OCI-LY1 (cell line): ENCODE data around the gene TPSD1.

Source experiments
- CTCF ChIP-seq: fragments of 200-600 bp; sonication (generic), shearing (Covaris generic); IDR thresholded peaks from 2 replicates; pipeline ENCODE4 v1.5.1; 2017; ENCODE audit warnings: mild to moderate bottlenecking, antibody characterized with exemption, low read length, moderate library complexity, mixed read lengths
- EZH2 ChIP-seq: fragments of 200-600 bp; sonication (generic), shearing (Covaris generic); IDR thresholded peaks from 2 replicates; pipeline ENCODE4 v1.8.0; 2017; ENCODE audit warnings: borderline replicate concordance, mixed run types, mild to moderate bottlenecking, antibody characterized with exemption, low read length, moderate library complexity, mixed read lengths

GRCh38 chr16:1261131-1261892 lies 5.4 kb downstream of the TPSD1 start:
- TF ChIP-seq CTCF (no peak), EZH2 (no peak)
